HG03520 (cell line): ENCODE data around the gene ZNF569.
"Not testable (repeated sequence)": the region's sequence is repeated elsewhere in the genome, so short reads cannot be mapped to it uniquely, and the experiment has no call there.

ENCODE experiments used
- ATAC-seq: cut with Tn5 transposase; IDR thresholded peaks from one replicate; pipeline ENCODE4 v1.9.1; 2021; ENCODE audit warnings: mild to moderate bottlenecking, moderate library complexity; ENCODE audit not compliant: unreplicated experiment

ZNF569 gene

GRCh38 chr19:37466798-37467607 is at the start of gene ZNF569:
ZNF569 (minus strand) TSS chr19:37467444; CDS start chr19:37444921, 22,523 bp downstream.
- ATAC-seq: peak; percentile 56

GRCh38 chr19:37513397-37513796 is 46.2 kb upstream of the ZNF569 start:
- ATAC-seq: no peak

GRCh38 chr19:37511821-37512220 is 44.6 kb upstream of the ZNF569 start:
- ATAC-seq: no peak

- no peak for ATAC-seq
These were observed 43.9 kb upstream of the ZNF569 start for GRCh38 chr19:37511186-37511585.

GRCh38 chr19:37507167-37507464 is 39.9 kb upstream of the ZNF569 start:
- no peak for ATAC-seq

- peak; percentile 53 for ATAC-seq
These were observed 39.3 kb upstream of the ZNF569 start, which contains the start of gene ZNF793 for GRCh38 chr19:37506387-37507166. ZNF793 (plus strand) TSS chr19:37506939; CDS start chr19:37523440, 16,501 bp downstream.

GRCh38 chr19:37505958-37506386 is 38.7 kb upstream of the ZNF569 start:
- ATAC-seq: no peak

- ATAC-seq: no peak
These were observed 25.0 kb upstream of the ZNF569 start for GRCh38 chr19:37492213-37492612.

GRCh38 chr19:37484406-37485168 is 17.3 kb upstream of the ZNF569 start:
- ATAC-seq: no peak

GRCh38 chr19:37472165-37472564 is 4.9 kb upstream of the ZNF569 start:
- ATAC-seq: no peak

GRCh38 chr19:37470216-37470615 is 3.0 kb upstream of the ZNF569 start:
- ATAC-seq: no peak

GRCh38 chr19:37468961-37469777 is 1.9 kb upstream of the ZNF569 start, which contains the start of gene ZNF570:
ZNF570 (plus strand) TSS chr19:37469356; CDS start chr19:37470355, 999 bp downstream.
- peak; percentile 51 for ATAC-seq

GRCh38 chr19:37467608-37468090 is 405 bp upstream of the ZNF569 start:
- no peak for ATAC-seq

- no peak for ATAC-seq
These were observed 907 bp downstream of the ZNF569 start for GRCh38 chr19:37466277-37466797.

- no peak for ATAC-seq
These were observed 14.6 kb downstream of the ZNF569 start for GRCh38 chr19:37452500-37453245.

- ATAC-seq: no peak
These were observed 53.7 kb downstream of the ZNF569 start for GRCh38 chr19:37413313-37414084.

- no peak for ATAC-seq
These were observed 54.5 kb downstream of the ZNF569 start for GRCh38 chr19:37412700-37413099.

- not testable (repeated sequence) for ATAC-seq
These were observed 61.0 kb downstream of the ZNF569 start for GRCh38 chr19:37406140-37406846.
